Measurements from ENCODE around the gene EEFSEC. TPM values are rescaled to one million over a fixed set of nuclear protein-coding genes. Genes with fewer than 3 reads are reported as not detected.
"Not testable (repeated sequence)": the region's sequence is repeated elsewhere in the genome, so short reads cannot be mapped to it uniquely, and the experiment has no call there.

EEFSEC gene
- polyA plus RNA-seq, 10 donors = 12.0 to 18.9 (median 16.1) TPM

- no peak for DNase-seq
Measured at GRCh38 chr3:128149650-128150049, 3.6 kb upstream of the EEFSEC start.

GRCh38 chr3:128151758-128152274, 1.5 kb upstream of the EEFSEC start:
- no peak for DNase-seq

DNA sequence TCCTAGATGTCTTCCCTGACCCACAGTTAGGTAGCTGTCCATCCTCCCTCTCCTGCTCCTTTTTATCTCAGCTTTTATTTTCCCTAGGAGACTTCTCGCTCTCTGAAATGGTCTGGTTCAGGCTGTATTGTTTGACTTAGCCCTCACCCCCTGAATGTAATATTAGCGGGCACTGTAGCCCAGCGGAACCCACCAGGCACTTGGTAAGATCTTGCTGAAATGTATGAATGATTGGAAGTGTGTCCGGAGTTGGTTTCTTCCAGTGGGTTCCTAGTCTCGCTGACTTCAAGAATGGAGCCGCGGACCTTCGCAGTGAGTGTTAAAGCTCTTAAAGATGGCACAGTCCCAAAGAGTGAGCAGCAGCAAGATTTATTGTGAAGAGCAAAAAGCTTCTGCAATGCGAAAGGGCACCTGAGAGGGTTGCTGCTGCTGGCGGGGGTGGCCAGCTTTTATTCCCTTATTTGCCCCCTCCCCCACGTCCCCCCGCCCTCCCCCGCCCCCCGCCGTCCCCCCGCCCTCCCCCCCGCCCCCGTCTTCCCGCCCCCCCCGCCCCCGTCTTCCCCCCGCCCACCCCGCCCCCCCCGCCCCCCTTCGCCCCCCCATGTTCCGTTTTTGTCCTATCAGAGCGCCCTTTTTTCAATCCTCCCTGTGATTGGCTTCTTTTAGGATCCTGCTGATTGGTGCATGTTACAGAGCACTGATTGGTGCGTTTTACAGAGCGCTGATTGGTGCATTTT, 694 bp upstream of the EEFSEC start:
- DNase-seq = no peak

GRCh38 chr3:128154354-128154753, 1.1 kb downstream of the EEFSEC start:
- not testable (repeated sequence) for DNase-seq

GRCh38 chr3:128155616-128156360, 2.5 kb downstream of the EEFSEC start:
- no peak for DNase-seq

- no peak for DNase-seq
Measured at GRCh38 chr3:128160661-128161060, 7.4 kb downstream of the EEFSEC start.

DNA sequence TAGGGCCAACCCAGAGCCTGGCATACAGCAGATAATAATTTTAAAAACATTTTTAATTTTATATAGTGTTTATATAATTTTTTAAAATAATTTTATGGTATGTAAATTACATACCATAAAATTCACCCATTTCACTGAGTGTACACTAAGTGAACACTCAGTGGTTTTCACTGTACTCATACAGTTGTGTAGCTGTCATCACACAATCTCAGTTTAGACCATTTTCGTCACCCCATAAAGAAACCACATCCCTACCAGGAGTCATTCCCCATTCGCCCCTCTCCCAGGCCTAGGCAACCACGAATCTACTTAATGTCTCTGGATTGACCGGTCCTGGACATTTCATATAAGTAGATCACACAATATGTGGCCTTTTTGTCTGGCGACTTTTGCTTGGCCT, 10.2 kb downstream of the EEFSEC start:
- no peak for DNase-seq

GRCh38 chr3:128166971-128167453, 13.7 kb downstream of the EEFSEC start:
- no peak for DNase-seq

- no peak for DNase-seq
Measured at GRCh38 chr3:128167646-128167972, 14.3 kb downstream of the EEFSEC start.

DNA sequence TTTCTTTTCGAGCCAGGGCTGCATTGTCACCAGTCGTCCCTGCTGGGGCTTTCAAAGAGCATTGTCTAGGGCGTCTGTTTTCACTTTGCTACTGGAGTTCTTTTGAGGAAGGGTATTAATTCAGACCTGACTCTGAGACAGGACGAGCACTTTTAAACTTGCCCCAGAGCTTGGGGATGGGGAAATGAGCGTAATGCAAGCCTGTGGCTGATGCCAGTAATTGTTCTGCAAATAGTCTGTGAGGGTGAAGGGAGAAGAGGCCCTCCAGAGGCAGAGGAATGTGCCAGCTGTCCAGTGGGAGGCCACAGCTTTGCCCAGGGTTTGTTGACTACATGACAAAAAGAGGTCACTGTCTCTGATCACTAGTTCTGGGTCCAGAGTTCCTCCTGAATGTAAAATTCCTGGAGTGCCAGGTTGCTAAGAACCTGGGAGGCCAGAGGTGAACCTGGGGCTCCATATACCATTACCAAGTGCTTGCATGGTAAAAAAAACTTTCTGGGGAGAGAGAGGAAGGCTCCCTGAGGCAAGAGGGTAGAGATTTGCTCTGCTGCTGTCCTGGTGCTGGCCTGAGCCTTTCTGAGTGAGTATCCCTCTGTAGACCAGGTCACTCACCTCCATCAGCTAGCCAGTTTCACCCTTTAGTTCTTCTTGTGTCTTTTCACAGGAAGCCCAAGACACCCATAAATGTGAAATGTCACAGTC, 14.8 kb downstream of the EEFSEC start:
- peak in 2 of 3 donors; percentile 22 to 38 for DNase-seq

- DNase-seq = no peak
Measured at GRCh38 chr3:128168836-128169235, 15.6 kb downstream of the EEFSEC start.

GRCh38 chr3:128170866-128171516, 17.7 kb downstream of the EEFSEC start:
- DNase-seq = peak; percentile 59 to 85 (median 73)

DNA sequence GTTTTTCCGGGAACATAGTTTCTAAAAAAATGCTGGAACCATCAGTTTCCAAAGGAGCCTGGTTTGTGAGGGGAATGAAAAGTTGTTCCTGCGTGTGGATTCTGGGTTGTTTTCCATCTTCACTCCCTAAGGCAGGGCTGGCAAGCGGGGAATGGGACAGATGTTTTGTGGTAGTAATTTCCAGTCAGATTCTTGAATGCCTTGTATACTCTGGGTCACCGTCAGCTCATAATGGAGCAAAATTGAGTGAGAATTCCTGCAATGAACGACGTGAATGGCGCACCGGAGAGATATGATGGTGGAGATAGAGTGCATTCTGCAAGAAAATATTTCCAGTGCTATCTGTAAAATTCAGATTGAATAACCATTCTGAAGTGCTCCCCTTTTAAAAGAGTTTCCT, 19.9 kb downstream of the EEFSEC start:
- DNase-seq = no peak

- no peak for DNase-seq
Measured at GRCh38 chr3:128173849-128174248, 20.6 kb downstream of the EEFSEC start.

GRCh38 chr3:128174675-128175590, 21.7 kb downstream of the EEFSEC start:
- no peak for DNase-seq

DNA sequence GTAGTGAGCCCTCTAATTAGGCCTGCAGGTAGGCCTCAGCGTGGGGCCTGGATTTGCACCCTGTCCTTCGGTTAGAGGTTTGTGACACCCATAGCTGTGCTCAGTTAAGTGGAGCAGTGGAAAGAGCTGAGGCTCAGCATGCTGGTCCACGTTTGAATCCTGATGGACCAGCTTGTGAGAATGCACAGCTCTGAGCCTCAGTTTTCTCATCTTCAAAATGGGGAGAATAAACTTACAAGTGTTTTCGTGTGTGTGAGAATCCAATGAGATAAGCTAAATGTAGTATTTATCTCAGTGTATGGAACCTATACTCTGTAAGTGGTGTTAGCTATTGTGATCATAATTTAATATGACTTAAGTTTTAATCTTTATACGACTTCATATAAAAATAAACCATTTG, 22.5 kb downstream of the EEFSEC start:
- no peak for DNase-seq

GRCh38 chr3:128176276-128176833, 23.1 kb downstream of the EEFSEC start:
- DNase-seq = no peak

- no peak for DNase-seq
Measured at GRCh38 chr3:128177865-128178264, 24.6 kb downstream of the EEFSEC start.

- peak in 1 of 3 donors; percentile 30 for DNase-seq
Measured at GRCh38 chr3:128178782-128179483, 25.7 kb downstream of the EEFSEC start.

- DNase-seq = no peak
Measured at GRCh38 chr3:128179484-128179819, 26.2 kb downstream of the EEFSEC start.
